Head of caudate nucleus (tissue), 42 donors: ENCODE results near the gene TMEM151A.

Experiments used
- DNase-seq, 42 donors: peaks; one replicate each; pipeline versions ENCODE4 v3.0.0 to v3.0.0-alpha.2; 2020 to 2021; ENCODE audit warnings: mixed read lengths in 7 of 42
- intact Hi-C: fragments of 100-400 bp; cut with DNase I; formaldehyde crosslinking; loops from one replicate; pipeline ENCODE4 v1.15.0; 2022

TMEM151A gene

GRCh38 chr11:66281001-66281400, 10.7 kb upstream of the TMEM151A start:
- intact Hi-C loops, result no loop called here
- DNase-seq, result no peak

GRCh38 chr11:66281776-66282467, 9.8 kb upstream of the TMEM151A start:
- intact Hi-C loops, result no loop called here
- DNase-seq, result no peak

- peak; percentile 99 to 100 (median 100) for DNase-seq
- intact Hi-C loops, result no loop called here
Observed at GRCh38 chr11:66282468-66283455, 8.9 kb upstream of the TMEM151A start.

- intact Hi-C loops, result no loop called here
- peak in 1 of 42 donors; percentile 32 for DNase-seq
Observed at GRCh38 chr11:66283461-66284105, 8.1 kb upstream of the TMEM151A start.

- intact Hi-C loops, result no loop called here
- peak in 1 of 42 donors; percentile 32 for DNase-seq
Observed at GRCh38 chr11:66284526-66285078, 7.1 kb upstream of the TMEM151A start.

- intact Hi-C loops, result no loop called here
Observed at GRCh38 chr11:66285250-66285947, 6.3 kb upstream of the TMEM151A start.

GRCh38 chr11:66286699-66287098, 5.0 kb upstream of the TMEM151A start:
- intact Hi-C loops, result no loop called here
- peak in 1 of 42 donors; percentile 31 for DNase-seq

More at GRCh38 chr11:66285250-66285947, 6.3 kb upstream of the TMEM151A start:
- peak in 1 of 42 donors; percentile 33 for DNase-seq

GRCh38 chr11:66287211-66287888, 4.3 kb upstream of the TMEM151A start:
- peak in 1 of 42 donors; percentile 27 for DNase-seq
- intact Hi-C loops, result no loop called here

GRCh38 chr11:66287889-66288670, 3.6 kb upstream of the TMEM151A start:
- intact Hi-C loops, result no loop called here
- peak in 1 of 42 donors; percentile 38 for DNase-seq

GRCh38 chr11:66288671-66289547, 2.8 kb upstream of the TMEM151A start, which contains the start of gene YIF1A:
YIF1A (minus strand) TSS chr11:66289143; CDS start chr11:66288985, 158 bp downstream.
- intact Hi-C loops, result no loop called here
- peak; percentile 98 to 100 (median 99) for DNase-seq

GRCh38 chr11:66289548-66290329, 2.0 kb upstream of the TMEM151A start:
- intact Hi-C loops, result no loop called here

GRCh38 chr11:66290330-66290621, 1.4 kb upstream of the TMEM151A start:
- intact Hi-C loops, result no loop called here
- no peak for DNase-seq

More at GRCh38 chr11:66289548-66290329, 2.0 kb upstream of the TMEM151A start:
- DNase-seq, result peak in 22 of 42 donors; percentile 36 to 87 (median 68)

- peak in 1 of 42 donors; percentile 42 for DNase-seq
- intact Hi-C loops, result no loop called here
Observed at GRCh38 chr11:66291303-66291705, 390 bp upstream of the TMEM151A start.

GRCh38 chr11:66292543-66293332, 1.0 kb downstream of the TMEM151A start:
- peak in 22 of 42 donors; percentile 34 to 77 (median 60) for DNase-seq
- intact Hi-C loops, result no loop called here

GRCh38 chr11:66293352-66293751, 1.7 kb downstream of the TMEM151A start:
- no peak for DNase-seq
- intact Hi-C loops, result no loop called here
